A204.1 (cell line): ENCODE measurements around the gene TNFAIP8L1.

Experiments used
- FAIRE-seq: peaks from 2 replicates; lab custom pipeline; 2012; peaks lifted over from hg19 to GRCh38; lab: Jason Lieb, UNC

Gene TNFAIP8L1

GRCh38 chr19:4650159-4650558, 10.8 kb downstream of the TNFAIP8L1 start:
- FAIRE-seq, result no peak

GRCh38 chr19:4652075-4652474, 12.8 kb downstream of the TNFAIP8L1 start:
- no peak for FAIRE-seq

- no peak for FAIRE-seq
These were observed 14.6 kb downstream of the TNFAIP8L1 start for GRCh38 chr19:4653793-4654436.

- FAIRE-seq, result no peak
These were observed 15.4 kb downstream of the TNFAIP8L1 start for GRCh38 chr19:4654437-4655361.

- FAIRE-seq, result no peak
These were observed 16.8 kb downstream of the TNFAIP8L1 start for GRCh38 chr19:4656102-4656501.

- no peak for FAIRE-seq
These were observed 17.9 kb downstream of the TNFAIP8L1 start for GRCh38 chr19:4657262-4657661.

GRCh38 chr19:4657835-4658234, 18.5 kb downstream of the TNFAIP8L1 start:
- FAIRE-seq, result no peak

- no peak for FAIRE-seq
These were observed 21.0 kb downstream of the TNFAIP8L1 start for GRCh38 chr19:4660181-4660791.

GRCh38 chr19:4660993-4661392, 21.7 kb downstream of the TNFAIP8L1 start:
- FAIRE-seq, result no peak

GRCh38 chr19:4662020-4662695, 22.8 kb downstream of the TNFAIP8L1 start:
- FAIRE-seq, result no peak

GRCh38 chr19:4662812-4663211, 23.5 kb downstream of the TNFAIP8L1 start:
- FAIRE-seq, result no peak

- no peak for FAIRE-seq
These were observed 25.3 kb downstream of the TNFAIP8L1 start for GRCh38 chr19:4664642-4665041.

GRCh38 chr19:4669723-4670480, 30.6 kb downstream of the TNFAIP8L1 start, which contains the start of gene MYDGF:
MYDGF (minus strand) TSS chr19:4670342; CDS start chr19:4670334, 8 bp downstream.
- no peak for FAIRE-seq

- no peak for FAIRE-seq
These were observed 32.0 kb downstream of the TNFAIP8L1 start for GRCh38 chr19:4671185-4671851.

GRCh38 chr19:4673216-4673615, 33.9 kb downstream of the TNFAIP8L1 start:
- FAIRE-seq, result no peak

- FAIRE-seq, result no peak
These were observed 34.4 kb downstream of the TNFAIP8L1 start for GRCh38 chr19:4673726-4674125.

- no peak for FAIRE-seq
These were observed 36.0 kb downstream of the TNFAIP8L1 start for GRCh38 chr19:4675346-4675745.

- FAIRE-seq, result no peak
These were observed 37.8 kb downstream of the TNFAIP8L1 start for GRCh38 chr19:4676955-4677731.

GRCh38 chr19:4678881-4679790, 39.8 kb downstream of the TNFAIP8L1 start:
- no peak for FAIRE-seq
